Spleen (tissue), 11 donors: ENCODE measurements around the gene ASAH2. TPM values are rescaled to one million over a fixed set of nuclear protein-coding genes. Genes with fewer than 3 reads are reported as not detected.

Experiments used
- DNase-seq: peaks from one replicate; pipeline ENCODE4 v3.0.0-alpha.2; 2020
- H3K27ac ChIP-seq, 8 donors: fragments of 200-600 bp; sonication (generic) in 7 of 8; 1 replicate in 4 of 8; 2 replicates in 4 of 8; pipeline versions ENCODE4 v1.5.0 to v1.8.0; 2016 to 2021; ENCODE audit warnings: inconsistent platforms in 4 of 8, mild to moderate bottlenecking in 4 of 8, moderate library complexity in 1 of 8
- H3K27me3 ChIP-seq, 7 donors: fragments of 200-600 bp; sonication (generic) in 6 of 7; replicated peaks in 1 of 7; 1 replicate in 4 of 7; 2 replicates in 3 of 7; pipeline versions ENCODE4 v1.5.0 to v1.8.0; 2016 to 2021; ENCODE audit warnings: inconsistent platforms in 3 of 7, mild to moderate bottlenecking in 1 of 7
- H3K36me3 ChIP-seq, 6 donors: fragments of 200-600 bp; sonication (generic) in 5 of 6; 1 replicate in 4 of 6; 2 replicates in 2 of 6; pipeline versions ENCODE4 v1.5.0 to v1.8.0; 2016 to 2021; ENCODE audit warnings: inconsistent platforms in 2 of 6
- H3K4me1 ChIP-seq, 6 donors: fragments of 200-600 bp; sonication (generic) in 5 of 6; 1 replicate in 3 of 6; 2 replicates in 3 of 6; pipeline versions ENCODE4 v1.5.0 to v1.8.0; 2016 to 2021; ENCODE audit warnings: inconsistent platforms in 3 of 6
- H3K4me3 ChIP-seq, 8 donors: fragments of 200-600 bp; sonication (generic) in 7 of 8; 1 replicate in 4 of 8; 2 replicates in 4 of 8; pipeline versions ENCODE4 v1.5.0 to v1.8.0; 2016 to 2021; ENCODE audit warnings: inconsistent platforms in 4 of 8, mild to moderate bottlenecking in 4 of 8, moderate library complexity in 2 of 8
- H3K9me3 ChIP-seq, 8 donors: fragments of 200-600 bp; sonication (generic) in 7 of 8; 1 replicate in 4 of 8; 2 replicates in 4 of 8; pipeline versions ENCODE4 v1.5.0 to v1.8.0; 2016 to 2021; ENCODE audit warnings: inconsistent platforms in 4 of 8
- CTCF ChIP-seq, 11 experiments: fragments of 200-600 bp in 7 of 11; fragments of 450-650 bp in 4 of 11; sonication (generic) in 4 of 11; IDR thresholded peaks in 8 of 11; conservative IDR thresholded peaks in 3 of 11; 1 replicate in 7 of 11; 2 replicates in 4 of 11; pipeline versions ENCODE4 v1.4.0 to v1.8.0; 2016 to 2021; ENCODE audit warnings: antibody characterized with exemption in 11 of 11, inconsistent platforms in 4 of 11, mild to moderate bottlenecking in 1 of 11
- POLR2A ChIP-seq, 3 donors: fragments of 450-650 bp; IDR thresholded peaks; one replicate each; pipeline ENCODE4 v1.5.1; 2017; ENCODE audit warnings: antibody characterized with exemption in 3 of 3, mild to moderate bottlenecking in 1 of 3
- POLR2AphosphoS5 ChIP-seq, 3 donors: sonication (generic); formaldehyde crosslinking; IDR thresholded peaks; one replicate each; pipeline ENCODE4 v1.5.1; 2017; ENCODE audit warnings: antibody characterized with exemption in 3 of 3
- WGBS, 5 donors: extraction: QIAGEN DNeasy Blood & Tissue Kit in 3 of 5; methylation state at CpG; one replicate each; pipeline versions ENCODE4 v1.1.5 to v1.1.7; 2013 to 2018; 5-methylcytosine and 5-hydroxymethylcytosine counted together
- intact Hi-C: fragments of 100-400 bp; cut with DNase I; formaldehyde crosslinking; loops from one replicate; pipeline ENCODE4 v1.15.0; 2023; ENCODE audit warnings: low total_unique reads
- polyA plus RNA-seq, 3 donors: library from polyadenylated mRNA; stranded (reverse); fragments of 200-250 nt; gene quantifications; one replicate each; pipeline ENCODE4 v1.2.1, GENCODE V29; 2013
- total RNA-seq, 7 donors: library from RNA; depleted of rRNA in 3 of 7; stranded (reverse); fragments of >200 nt in 3 of 7; fragmentation: NEBNext Ultra II Directional in 4 of 7; extraction: Animal tissue kit (Norgen Biotek cat#: 25700) in 4 of 7; gene quantifications; one replicate each; pipeline versions ENCODE4 v1.1.0 to v1.2.1, GENCODE V29; 2016 to 2021
- donor health status: healthy with polysubstance abuse.
- donor health status: DM: no; HTN: no; CAD: no; lungs with moderate emphysema.
- donor health status: DM: no; HTN: no; CAD: no.
- donor health status: Bipolar disorder and iron deficiency.
- donor health status: healthy.
- donor health status: DM: no; HTN: no; CAD: no.
- donor health status: DM: yes; HTN: yes; CAD: no.

Gene ASAH2
- total and polyA plus RNA-seq, 10 donors, result 0.04 to 2.7 (median 0.80) TPM

GRCh38 chr10:50232261-50232639 is 19.1 kb downstream of the ASAH2 start:
- DNase-seq, result no peak
- no peak overlapping the region for H3K4me3 ChIP-seq
- no peak for TF ChIP-seq POLR2A (IDR thresholded peaks at IDR 0.05)
- TF ChIP-seq POLR2AphosphoS5 (IDR thresholded peaks at IDR 0.05), result no peak
- no peak for TF ChIP-seq CTCF (IDR thresholded peaks at IDR 0.05 in 8 of 11, conservative IDR thresholded peaks at IDR 0.05 in 3 of 11)
- H3K9me3 ChIP-seq, result no peaks in the 10 kb centered on the region
- H3K4me1 ChIP-seq, result no peaks in the 10 kb centered on the region
- H3K36me3 ChIP-seq, result no peaks in the 10 kb centered on the region
- intact Hi-C loops, result no loop called here
- H3K27me3 ChIP-seq, result no peaks in the 10 kb centered on the region
- no peak overlapping the region for H3K27ac ChIP-seq

- H3K9me3 ChIP-seq, result no peaks in the 10 kb centered on the region
- no peaks in the 10 kb centered on the region for H3K4me1 ChIP-seq
- no peaks in the 10 kb centered on the region for H3K36me3 ChIP-seq
- H3K27me3 ChIP-seq, result no peaks in the 10 kb centered on the region
- TF ChIP-seq POLR2A (IDR thresholded peaks at IDR 0.05), result no peak
- no peak for TF ChIP-seq POLR2AphosphoS5 (IDR thresholded peaks at IDR 0.05)
- no peak overlapping the region for H3K4me3 ChIP-seq
- intact Hi-C loops, result no loop called here
- no peak for DNase-seq
- H3K27ac ChIP-seq, result no peak overlapping the region
These were observed 19.6 kb downstream of the ASAH2 start for GRCh38 chr10:50231515-50232260.

GRCh38 chr10:50229460-50229859 is 21.9 kb downstream of the ASAH2 start:
- H3K36me3 ChIP-seq, result no peaks in the 10 kb centered on the region
- no peak overlapping the region for H3K27ac ChIP-seq
- DNase-seq, result no peak
- H3K27me3 ChIP-seq, result no peaks in the 10 kb centered on the region
- no peaks in the 10 kb centered on the region for H3K9me3 ChIP-seq
- no peak overlapping the region for H3K4me3 ChIP-seq
- WGBS, 5 donors, result 79 to 96% (median 92%) methylated on average over 1 of the region's 1 CpG
- intact Hi-C loops, result no loop called here
- no peak for TF ChIP-seq POLR2AphosphoS5 (IDR thresholded peaks at IDR 0.05)
- TF ChIP-seq POLR2A (IDR thresholded peaks at IDR 0.05), result no peak
- no peak for TF ChIP-seq CTCF (IDR thresholded peaks at IDR 0.05 in 8 of 11, conservative IDR thresholded peaks at IDR 0.05 in 3 of 11)
- no peaks in the 10 kb centered on the region for H3K4me1 ChIP-seq

- Histone ChIP-seq H3K27me3 (no peaks in the 10 kb centered on the region), H3K27ac (no peak overlapping the region), H3K4me3 (no peak overlapping the region), H3K36me3 (no peaks in the 10 kb centered on the region), H3K4me1 (no peaks in the 10 kb centered on the region), H3K9me3 (no peaks in the 10 kb centered on the region)
- DNase-seq, result no peak
- WGBS, 5 donors, result 51 to 83% (median 79%) methylated on average over 4 of the region's 4 CpGs
- intact Hi-C loops, result no loop called here
- no peak for TF ChIP-seq POLR2A (IDR thresholded peaks at IDR 0.05)
These were observed 22.6 kb downstream of the ASAH2 start for GRCh38 chr10:50228672-50229071.

GRCh38 chr10:50226610-50227009 is 24.7 kb downstream of the ASAH2 start:
- no peak for DNase-seq
- Histone ChIP-seq H3K9me3 (no peaks in the 10 kb centered on the region), H3K27me3 (no peaks in the 10 kb centered on the region), H3K27ac (no peak overlapping the region), H3K4me3 (no peak overlapping the region), H3K36me3 (no peaks in the 10 kb centered on the region), H3K4me1 (no peaks in the 10 kb centered on the region)
- no peak for TF ChIP-seq POLR2A (IDR thresholded peaks at IDR 0.05)
- no peak for TF ChIP-seq POLR2AphosphoS5 (IDR thresholded peaks at IDR 0.05)
- TF ChIP-seq CTCF (IDR thresholded peaks at IDR 0.05 in 8 of 11, conservative IDR thresholded peaks at IDR 0.05 in 3 of 11), result no peak
- intact Hi-C loops, result no loop called here
- 51 to 80% (median 70%) methylated on average over 1 of the region's 1 CpG for WGBS, 5 donors
